A673 (cell line): ENCODE measurements around the gene ZNF555. TPM values are rescaled to one million over a fixed set of nuclear protein-coding genes. Genes with fewer than 3 reads are reported as not detected.

Source experiments
- BruUV-seq: library from RNA; stranded (reverse); fragments of 400-500 nt; replicated peaks from 2 replicates; lab custom pipeline; 2021; lab: Mats Ljungman, UMichigan
- CTCF ChIA-PET: fragments of 300-600 bp; sonication (Branson Sonifier 250); formaldehyde crosslinking; loops from one replicate; lab custom pipeline; 2022; ENCODE audit warnings: antibody characterized with exemption; lab: Charles Lee
- POLR2A ChIA-PET: fragments of 300-600 bp; sonication (Branson Sonifier 250); formaldehyde crosslinking; loops from one replicate; lab custom pipeline; 2022; ENCODE audit warnings: antibody characterized with exemption; ENCODE audit not compliant: low non-redundant PET; lab: Charles Lee
- DNase-seq: peaks from one replicate; pipeline ENCODE4 v3.0.0-alpha.2; 2015; ENCODE audit warnings: low spot score
- H3K27ac ChIP-seq: fragments of 200-600 bp; sonication (generic); 2 replicates; pipeline ENCODE4 v1.5.1; 2016; ENCODE audit warnings: mixed run types, low read depth, mild to moderate bottlenecking, mixed read lengths, antibody characterized with exemption, low read length; ENCODE audit not compliant: poor library complexity, severe bottlenecking
- H3K27me3 ChIP-seq: fragments of 200-600 bp; sonication (generic); replicated peaks from 2 replicates; pipeline ENCODE4 v1.6.1; 2017; ENCODE audit warnings: mixed run types, low read depth, mild to moderate bottlenecking, mixed read lengths, antibody characterized with exemption, low read length; ENCODE audit not compliant: insufficient read depth, poor library complexity
- H3K36me3 ChIP-seq: fragments of 200-600 bp; sonication (generic); 2 replicates; pipeline ENCODE4 v1.6.1; 2016; ENCODE audit warnings: mixed run types, mild to moderate bottlenecking, mixed read lengths, antibody characterized with exemption, low read length; ENCODE audit not compliant: insufficient read depth, poor library complexity, severe bottlenecking
- H3K4me1 ChIP-seq: fragments of 200-600 bp; sonication (generic); 2 replicates; pipeline ENCODE4 v1.6.1; 2017; ENCODE audit warnings: mixed run types, mild to moderate bottlenecking, mixed read lengths, antibody characterized with exemption, low read length; ENCODE audit not compliant: insufficient read depth, poor library complexity, severe bottlenecking
- H3K4me3 ChIP-seq: fragments of 200-600 bp; sonication (generic); 2 replicates; pipeline ENCODE4 v1.5.1; 2016; ENCODE audit warnings: low read depth, mixed run types, mild to moderate bottlenecking, mixed read lengths, low read length; ENCODE audit not compliant: poor library complexity, severe bottlenecking
- H3K9me3 ChIP-seq: fragments of 200-600 bp; sonication (generic); 2 replicates; pipeline ENCODE4 v1.6.1; 2016; ENCODE audit warnings: mixed run types, low read depth, mild to moderate bottlenecking, mixed read lengths, antibody characterized with exemption, low read length; ENCODE audit not compliant: poor library complexity, severe bottlenecking
- EZH2 ChIP-seq: fragments of 200-600 bp; sonication (generic); IDR thresholded peaks from 2 replicates; pipeline ENCODE4 v1.6.1; 2017; ENCODE audit warnings: borderline replicate concordance, low read depth, mild to moderate bottlenecking, mixed read lengths, antibody characterized with exemption, low read length; ENCODE audit not compliant: poor library complexity, severe bottlenecking
- intact Hi-C: fragments of 100-400 bp; cut with micrococcal nuclease; formaldehyde crosslinking; loops from one replicate; pipeline ENCODE4 v1.10.0; 2022; ENCODE audit not compliant: unreplicated experiment
- total RNA-seq: library from RNA; stranded (reverse); gene quantifications from 2 replicates; pipeline ENCODE4 v1.2.3, GENCODE V29; 2021
- TF ChIP-seq, protein P1 (sequence below): fragments of 300-800, 200-600 bp; sonication (generic); conservative IDR thresholded peaks from 2 replicates; pipeline ENCODE4 v1.5.1; 2017; ENCODE audit warnings: low read depth, mild to moderate bottlenecking, antibody characterized with exemption, low read length, moderate library complexity, mixed read lengths

The ZNF555 gene
- total RNA-seq, 1 experiment from 2014 or later: 4.8 TPM

GRCh38 chr19:2847507-2847906 lies 6.2 kb downstream of the ZNF555 start:
- no peaks in the 10 kb centered on the region for H3K27me3 ChIP-seq
- no peak for TF ChIP-seq EZH2
- TF ChIP-seq, protein P1, sequence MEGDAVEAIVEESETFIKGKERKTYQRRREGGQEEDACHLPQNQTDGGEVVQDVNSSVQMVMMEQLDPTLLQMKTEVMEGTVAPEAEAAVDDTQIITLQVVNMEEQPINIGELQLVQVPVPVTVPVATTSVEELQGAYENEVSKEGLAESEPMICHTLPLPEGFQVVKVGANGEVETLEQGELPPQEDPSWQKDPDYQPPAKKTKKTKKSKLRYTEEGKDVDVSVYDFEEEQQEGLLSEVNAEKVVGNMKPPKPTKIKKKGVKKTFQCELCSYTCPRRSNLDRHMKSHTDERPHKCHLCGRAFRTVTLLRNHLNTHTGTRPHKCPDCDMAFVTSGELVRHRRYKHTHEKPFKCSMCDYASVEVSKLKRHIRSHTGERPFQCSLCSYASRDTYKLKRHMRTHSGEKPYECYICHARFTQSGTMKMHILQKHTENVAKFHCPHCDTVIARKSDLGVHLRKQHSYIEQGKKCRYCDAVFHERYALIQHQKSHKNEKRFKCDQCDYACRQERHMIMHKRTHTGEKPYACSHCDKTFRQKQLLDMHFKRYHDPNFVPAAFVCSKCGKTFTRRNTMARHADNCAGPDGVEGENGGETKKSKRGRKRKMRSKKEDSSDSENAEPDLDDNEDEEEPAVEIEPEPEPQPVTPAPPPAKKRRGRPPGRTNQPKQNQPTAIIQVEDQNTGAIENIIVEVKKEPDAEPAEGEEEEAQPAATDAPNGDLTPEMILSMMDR: no peak
- peaks cover 15% of the 10 kb centered on the region for H3K36me3 ChIP-seq
- BruUV-seq: no TSS peak
- H3K4me3 ChIP-seq: no peak overlapping the region
- intact Hi-C loops: no loop called here
- POLR2A ChIA-PET: no interaction called here
- H3K27ac ChIP-seq: no peak overlapping the region
- CTCF ChIA-PET: no interaction called here
- no peaks in the 10 kb centered on the region for H3K4me1 ChIP-seq
- H3K9me3 ChIP-seq: peaks cover 31% of the 10 kb centered on the region
- no peak for DNase-seq

GRCh38 chr19:2848616-2849015 lies 7.3 kb downstream of the ZNF555 start:
- TF ChIP-seq EZH2: no peak
- TF ChIP-seq, protein P1: no peak
- H3K4me1 ChIP-seq: no peaks in the 10 kb centered on the region
- no TSS peak for BruUV-seq
- CTCF ChIA-PET: no interaction called here
- no peaks in the 10 kb centered on the region for H3K27me3 ChIP-seq
- H3K4me3 ChIP-seq: no peak overlapping the region
- H3K27ac ChIP-seq: no peak overlapping the region
- peaks cover 26% of the 10 kb centered on the region for H3K36me3 ChIP-seq
- peaks cover 42% of the 10 kb centered on the region for H3K9me3 ChIP-seq
- intact Hi-C loops: no loop called here
- DNase-seq: no peak
- POLR2A ChIA-PET: no interaction called here

- no peak for DNase-seq
- POLR2A ChIA-PET: no interaction called here
- Histone ChIP-seq H3K4me1 (no peaks in the 10 kb centered on the region), H3K4me3 (no peak overlapping the region), H3K27ac (no peak overlapping the region), H3K9me3 (peaks cover 49% of the 10 kb centered on the region), H3K36me3 (peaks cover 29% of the 10 kb centered on the region), H3K27me3 (no peaks in the 10 kb centered on the region)
- intact Hi-C loops: no loop called here
- BruUV-seq: no TSS peak
- no peak for TF ChIP-seq EZH2
- TF ChIP-seq, protein P1: no peak
- CTCF ChIA-PET: no interaction called here
Observed at GRCh38 chr19:2850256-2850925, 9.1 kb downstream of the ZNF555 start.
